SK-N-SH (cell line): ENCODE measurements around the gene NEGR1. TPM values are rescaled to one million over a fixed set of nuclear protein-coding genes. Genes with fewer than 3 reads are reported as not detected.

Experiments
- CTCF ChIA-PET: fragments of 300-600, 350-600 bp; formaldehyde crosslinking; extraction: SDS; loops from one replicate; lab custom pipeline; 2021; lab: Yijun Ruan, JAX
- POLR2A ChIA-PET: fragments of 350-600 bp; sonication (Branson Sonifier 250); formaldehyde crosslinking; extraction: SDS; loops from one replicate; lab custom pipeline; 2020; ENCODE audit warnings: antibody characterized with exemption, inconsistent platforms; lab: Yijun Ruan, JAX
- DNase-seq: peaks from one replicate; pipeline ENCODE4 v3.0.0; 2012
- H2AFZ ChIP-seq: fragments of 200-600 bp; sonication (generic); 2 replicates; pipeline ENCODE4 v1.8.1; 2016; ENCODE audit warnings: antibody characterized with exemption, mild to moderate bottlenecking, low read depth
- H3F3A ChIP-seq: fragments of 200-600 bp; sonication (generic); replicated peaks from 2 replicates; pipeline ENCODE3; 2016; ENCODE audit warnings: antibody characterized with exemption, mild to moderate bottlenecking; ENCODE audit not compliant: insufficient read depth
- H3K27ac ChIP-seq, 2 experiments: fragments of 200-500 bp in 1 of 2; fragments of 200-600 bp in 1 of 2; sonication (Bioruptor generic) in 1 of 2; sonication (generic), shearing (Covaris generic) in 1 of 2; 2 replicates each; pipeline versions ENCODE4 v1.5.1 to v1.6.1; 2014 to 2016; ENCODE audit warnings: low read depth in 2 of 2, inconsistent platforms in 1 of 2, low read length in 1 of 2, mild to moderate bottlenecking in 1 of 2, mixed read lengths in 1 of 2
- H3K27me3 ChIP-seq: fragments of 200-600 bp; sonication (generic), shearing (Covaris generic); 2 replicates; pipeline ENCODE4 v1.6.1; 2016; ENCODE audit warnings: mixed run types; ENCODE audit not compliant: insufficient read depth
- H3K36me3 ChIP-seq, 2 experiments: fragments of 200-500 bp in 1 of 2; fragments of 200-600 bp in 1 of 2; sonication (Bioruptor generic) in 1 of 2; sonication (generic) in 1 of 2; replicated peaks in 1 of 2; 2 replicates each; pipeline versions ENCODE3 to v1.5.1; 2014 to 2016; ENCODE audit warnings: low read length in 1 of 2, mild to moderate bottlenecking in 1 of 2; ENCODE audit not compliant: insufficient read depth in 2 of 2, control insufficient read depth in 1 of 2
- H3K4me1 ChIP-seq, 2 experiments: fragments of 200-500 bp in 1 of 2; fragments of 200-600 bp in 1 of 2; sonication (Bioruptor generic) in 1 of 2; sonication (generic), shearing (Covaris generic) in 1 of 2; 2 replicates each; pipeline versions ENCODE4 v1.5.1 to v1.6.1; 2014 to 2016; ENCODE audit warnings: low read depth in 1 of 2, low read length in 1 of 2, mixed run types in 1 of 2; ENCODE audit not compliant: insufficient read depth in 2 of 2, control insufficient read depth in 1 of 2
- H3K4me2 ChIP-seq: fragments of 200-600 bp; sonication (generic), shearing (Covaris generic); 2 replicates; pipeline ENCODE4 v1.6.1; 2017; ENCODE audit warnings: mixed run types
- H3K4me3 ChIP-seq, 2 experiments: fragments of 200-500 bp in 1 of 2; fragments of 200-600 bp in 1 of 2; sonication (Bioruptor generic) in 1 of 2; sonication (generic), shearing (Covaris generic) in 1 of 2; 2 replicates each; pipeline versions ENCODE4 v1.5.1 to v1.8.1; 2014 to 2016; ENCODE audit warnings: low read depth in 2 of 2, inconsistent platforms in 1 of 2, low read length in 1 of 2, mild to moderate bottlenecking in 1 of 2, mixed read lengths in 1 of 2, moderate library complexity in 1 of 2
- H3K79me2 ChIP-seq: fragments of 200-600 bp; sonication (generic); 2 replicates; pipeline ENCODE4 v1.8.1; 2017; ENCODE audit warnings: mild to moderate bottlenecking; ENCODE audit not compliant: insufficient read depth
- H3K9ac ChIP-seq: fragments of 200-600 bp; sonication (generic); 2 replicates; pipeline ENCODE4 v1.6.1; 2017; ENCODE audit warnings: mixed run types
- H3K9me2 ChIP-seq: fragments of 200-600 bp; sonication (generic); 2 replicates; pipeline ENCODE4 v1.6.1; 2017; ENCODE audit warnings: mixed run types
- H3K9me3 ChIP-seq: fragments of 200-600 bp; sonication (generic); 2 replicates; pipeline ENCODE4 v1.6.1; 2017; ENCODE audit warnings: mixed run types, mild to moderate bottlenecking, moderate library complexity
- H4K20me1 ChIP-seq: fragments of 200-600 bp; sonication (generic); 2 replicates; pipeline ENCODE4 v1.6.1; 2017; ENCODE audit warnings: mild to moderate bottlenecking, mixed run types; ENCODE audit not compliant: insufficient read depth
- CHD2 ChIP-seq: fragments of 150-350 bp; IDR thresholded peaks from 2 replicates; pipeline ENCODE4 v1.6.1; 2018; ENCODE audit warnings: low read length; ENCODE audit not compliant: partially characterized antibody
- EP300 ChIP-seq, 2 experiments: IDR thresholded peaks; 2 replicates each; pipeline versions ENCODE4 v1.4.0 to v1.6.1; 2012; ENCODE audit warnings: borderline replicate concordance in 1 of 2, low read depth in 1 of 2, low read length in 1 of 2
- FOSL2 ChIP-seq: IDR thresholded peaks from 2 replicates; pipeline ENCODE4 v1.4.0; 2012; ENCODE audit warnings: low read depth, mild to moderate bottlenecking, moderate library complexity, borderline replicate concordance
- FOXM1 ChIP-seq: IDR thresholded peaks from 2 replicates; pipeline ENCODE4 v1.4.0; 2012; ENCODE audit warnings: low read depth, mild to moderate bottlenecking
- GABPA ChIP-seq: IDR thresholded peaks from 2 replicates; pipeline ENCODE4 v1.4.0; 2012; ENCODE audit warnings: low read depth, mild to moderate bottlenecking
- GATA2 ChIP-seq: sonication (generic); formaldehyde crosslinking; IDR thresholded peaks from 2 replicates; pipeline ENCODE4 v1.5.0; 2020; ENCODE audit warnings: mild to moderate bottlenecking, missing genetic modification reagents
- MAX ChIP-seq: IDR thresholded peaks from 2 replicates; pipeline ENCODE4 v1.4.0; 2012; ENCODE audit warnings: low read depth
- MEF2A ChIP-seq: IDR thresholded peaks from 2 replicates; pipeline ENCODE4 v1.4.0; 2012; ENCODE audit warnings: low read depth, borderline replicate concordance
- MXI1 ChIP-seq: IDR thresholded peaks from 2 replicates; pipeline ENCODE4 v1.6.1; 2012; ENCODE audit warnings: mild to moderate bottlenecking, low read depth, low read length, improper control_type of control experiment
- NRF1 ChIP-seq: IDR thresholded peaks from 2 replicates; pipeline ENCODE4 v1.6.1; 2012; ENCODE audit warnings: low read depth, mild to moderate bottlenecking, low read length
- PBX3 ChIP-seq: IDR thresholded peaks from 2 replicates; pipeline ENCODE4; 2012
- POLR2AphosphoS5 ChIP-seq: IDR thresholded peaks from 2 replicates; pipeline ENCODE4 v1.6.1; 2012; ENCODE audit warnings: low read depth, low read length
- RAD21 ChIP-seq: IDR thresholded peaks from 2 replicates; pipeline ENCODE4 v1.6.1; 2012; ENCODE audit warnings: mild to moderate bottlenecking, low read length
- RFX5 ChIP-seq: IDR thresholded peaks from 2 replicates; pipeline ENCODE4 v1.6.1; 2012; ENCODE audit warnings: mild to moderate bottlenecking, improper control_type of control experiment, low read length
- SIN3A ChIP-seq: IDR thresholded peaks from 2 replicates; pipeline ENCODE4 v1.6.1; 2012; ENCODE audit warnings: low read depth, mild to moderate bottlenecking, low read length, moderate library complexity, borderline replicate concordance
- SMC3 ChIP-seq: IDR thresholded peaks from 2 replicates; pipeline ENCODE4 v1.6.1; 2012; ENCODE audit warnings: low read depth, low read length, improper control_type of control experiment
- TCF12 ChIP-seq: IDR thresholded peaks from 2 replicates; pipeline ENCODE4 v1.4.0; 2012
- TEAD4 ChIP-seq: IDR thresholded peaks from 2 replicates; pipeline ENCODE4 v1.4.0; 2012; ENCODE audit warnings: mild to moderate bottlenecking, borderline replicate concordance; ENCODE audit not compliant: insufficient read depth
- USF1 ChIP-seq: IDR thresholded peaks from 2 replicates; pipeline ENCODE4 v1.4.0; 2012; ENCODE audit warnings: low read depth, borderline replicate concordance
- YY1 ChIP-seq: IDR thresholded peaks from 2 replicates; pipeline ENCODE4 v1.4.0; 2012; ENCODE audit warnings: low read depth, mild to moderate bottlenecking
- ZBTB33 ChIP-seq: IDR thresholded peaks from 2 replicates; pipeline ENCODE4 v1.4.0; 2012; ENCODE audit warnings: low read depth, borderline replicate concordance
- WGBS: methylation state at CpG from one replicate; pipeline ENCODE4 v1.1.6; 2017; ENCODE audit warnings: low lambda C conversion rate; 5-methylcytosine and 5-hydroxymethylcytosine counted together
- polyA plus RNA-seq, 3 experiments: library from polyadenylated mRNA; depleted of rRNA; stranded (reverse); fragments of >200 nt; gene quantifications; 2 replicates each; pipeline ENCODE4 v1.2.3, GENCODE V29; 2012

NEGR1 gene
- polyA plus RNA-seq, 1 of the 3 experiments (the other 2 are of a cell fraction), result 0.21 TPM

- no peak overlapping the region for H3K9ac ChIP-seq
- no peaks in the 10 kb centered on the region for H3K36me3 ChIP-seq
- no peaks in the 10 kb centered on the region for H3K79me2 ChIP-seq
- ChIA-PET CTCF (no interaction called here), POLR2A (no interaction called here)
- H3K4me2 ChIP-seq, result no peak overlapping the region
- no peaks in the 10 kb centered on the region for H3K4me1 ChIP-seq
- no peak for DNase-seq
- H3K27ac ChIP-seq, result no peak overlapping the region
- no peak for TF ChIP-seq EP300 (IDR thresholded peaks at IDR 0.05; ENCODE audit: borderline replicate concordance in 1 of 2, low read depth in 1 of 2, low read length in 1 of 2)
- no peak for TF ChIP-seq MEF2A
- no peak for TF ChIP-seq CHD2
- no peak for TF ChIP-seq TEAD4
- no peak for TF ChIP-seq GABPA
- TF ChIP-seq MXI1, result no peak
- TF ChIP-seq POLR2AphosphoS5, result no peak
- no peak for TF ChIP-seq TCF12
- TF ChIP-seq RAD21, result no peak
- no peaks in the 10 kb centered on the region for H3K9me3 ChIP-seq
- H3F3A ChIP-seq, result no peaks in the 10 kb centered on the region
- no peak overlapping the region for H2AFZ ChIP-seq
- no peak overlapping the region for H3K4me3 ChIP-seq
- H3K9me2 ChIP-seq, result no peaks in the 10 kb centered on the region
- WGBS, result 59% methylated on average over 5 of the region's 5 CpGs
- H3K27me3 ChIP-seq, result no peaks in the 10 kb centered on the region
- H4K20me1 ChIP-seq, result no peaks in the 10 kb centered on the region
These were observed 64.1 kb downstream of the NEGR1 start for GRCh38 chr1:72218141-72218739.

- H3K27ac ChIP-seq, result no peak overlapping the region
- no peak overlapping the region for H2AFZ ChIP-seq
- POLR2A ChIA-PET, result no interaction called here
- no peak overlapping the region for H3K4me3 ChIP-seq
- H3K9me2 ChIP-seq, result no peaks in the 10 kb centered on the region
- H3F3A ChIP-seq, result no peaks in the 10 kb centered on the region
- H3K27me3 ChIP-seq, result no peaks in the 10 kb centered on the region
- no peak for DNase-seq
- H3K4me2 ChIP-seq, result no peak overlapping the region
- H3K79me2 ChIP-seq, result no peaks in the 10 kb centered on the region
- TF ChIP-seq RFX5, result no peak
- no peaks in the 10 kb centered on the region for H4K20me1 ChIP-seq
- no peak overlapping the region for H3K9ac ChIP-seq
- H3K9me3 ChIP-seq, result no peaks in the 10 kb centered on the region
- WGBS, result 74% methylated on average over 1 of the region's 1 CpG
- CTCF ChIA-PET, result no interaction called here
- H3K4me1 ChIP-seq, result no peaks in the 10 kb centered on the region
- no peaks in the 10 kb centered on the region for H3K36me3 ChIP-seq
These were observed 75.3 kb downstream of the NEGR1 start for GRCh38 chr1:72207059-72207458.

- no peaks in the 10 kb centered on the region for H3K36me3 ChIP-seq
- no peak overlapping the region for H2AFZ ChIP-seq
- no peaks in the 10 kb centered on the region for H3K4me1 ChIP-seq
- no peak for DNase-seq
- CTCF ChIA-PET, result interaction anchor here (0.8 kb wide), 1 partner anchor 15 kb away, joined by 4 read pairs; no protein-coding TSS in a partner anchor
- no peaks in the 10 kb centered on the region for H3K27me3 ChIP-seq
- H3K4me3 ChIP-seq, result no peak overlapping the region
- H3K9me3 ChIP-seq, result no peaks in the 10 kb centered on the region
- H3K4me2 ChIP-seq, result no peak overlapping the region
- H3K27ac ChIP-seq, result no peak overlapping the region
- H4K20me1 ChIP-seq, result no peaks in the 10 kb centered on the region
- WGBS, result 23% methylated on average over 2 of the region's 2 CpGs
- no peak overlapping the region for H3K9ac ChIP-seq
- POLR2A ChIA-PET, result no interaction called here
- H3K9me2 ChIP-seq, result no peaks in the 10 kb centered on the region
- no peaks in the 10 kb centered on the region for H3F3A ChIP-seq
- H3K79me2 ChIP-seq, result no peaks in the 10 kb centered on the region
- TF ChIP-seq FOSL2 (no peak), SIN3A (no peak), MAX (no peak), POLR2AphosphoS5 (no peak), FOXM1 (no peak), SMC3 (no peak), YY1 (no peak), TEAD4 (no peak), PBX3 (no peak), ZBTB33 (no peak), GATA2 (no peak), NRF1 (no peak), USF1 (no peak)
These were observed 79.6 kb downstream of the NEGR1 start for GRCh38 chr1:72202761-72203160.
